Mesodermal cell (in vitro differentiated cells): Measurements from ENCODE around the gene MVB12B.

Experiments
- H3K27ac ChIP-seq: 2 replicates; pipeline ENCODE4 v1.7.0; 2013; ENCODE audit warnings: mild to moderate bottlenecking, low read depth, low read length, moderate library complexity; ENCODE audit not compliant: severe bottlenecking
- H3K36me3 ChIP-seq: 2 replicates; pipeline ENCODE4 v1.7.1; 2013; ENCODE audit warnings: mild to moderate bottlenecking, low read length, moderate library complexity; ENCODE audit not compliant: control insufficient read depth, insufficient read depth
- H3K4me1 ChIP-seq: one replicate; pipeline ENCODE4 v1.7.1; 2013; ENCODE audit warnings: mild to moderate bottlenecking, low read length; ENCODE audit not compliant: insufficient read depth, control insufficient read depth, poor library complexity, severe bottlenecking
- H3K4me3 ChIP-seq: 2 replicates; pipeline ENCODE4 v1.7.0; 2013; ENCODE audit warnings: low read length, control low read depth, mild to moderate bottlenecking; ENCODE audit not compliant: insufficient read depth, poor library complexity, severe bottlenecking; ENCODE audit errors: extremely low read depth
- H3K9me3 ChIP-seq: 2 replicates; pipeline ENCODE4 v1.7.1; 2013; ENCODE audit warnings: mild to moderate bottlenecking, low read length, moderate library complexity; ENCODE audit not compliant: control insufficient read depth
- WGBS, 2 experiments: methylation state at CpG; one replicate each; pipeline ENCODE4 v1.1.5; 2013; ENCODE audit warnings: missing lambda C conversion rate in 2 of 2; ENCODE audit not compliant: insufficient coverage in 2 of 2; 5-methylcytosine and 5-hydroxymethylcytosine counted together

The MVB12B gene

DNA sequence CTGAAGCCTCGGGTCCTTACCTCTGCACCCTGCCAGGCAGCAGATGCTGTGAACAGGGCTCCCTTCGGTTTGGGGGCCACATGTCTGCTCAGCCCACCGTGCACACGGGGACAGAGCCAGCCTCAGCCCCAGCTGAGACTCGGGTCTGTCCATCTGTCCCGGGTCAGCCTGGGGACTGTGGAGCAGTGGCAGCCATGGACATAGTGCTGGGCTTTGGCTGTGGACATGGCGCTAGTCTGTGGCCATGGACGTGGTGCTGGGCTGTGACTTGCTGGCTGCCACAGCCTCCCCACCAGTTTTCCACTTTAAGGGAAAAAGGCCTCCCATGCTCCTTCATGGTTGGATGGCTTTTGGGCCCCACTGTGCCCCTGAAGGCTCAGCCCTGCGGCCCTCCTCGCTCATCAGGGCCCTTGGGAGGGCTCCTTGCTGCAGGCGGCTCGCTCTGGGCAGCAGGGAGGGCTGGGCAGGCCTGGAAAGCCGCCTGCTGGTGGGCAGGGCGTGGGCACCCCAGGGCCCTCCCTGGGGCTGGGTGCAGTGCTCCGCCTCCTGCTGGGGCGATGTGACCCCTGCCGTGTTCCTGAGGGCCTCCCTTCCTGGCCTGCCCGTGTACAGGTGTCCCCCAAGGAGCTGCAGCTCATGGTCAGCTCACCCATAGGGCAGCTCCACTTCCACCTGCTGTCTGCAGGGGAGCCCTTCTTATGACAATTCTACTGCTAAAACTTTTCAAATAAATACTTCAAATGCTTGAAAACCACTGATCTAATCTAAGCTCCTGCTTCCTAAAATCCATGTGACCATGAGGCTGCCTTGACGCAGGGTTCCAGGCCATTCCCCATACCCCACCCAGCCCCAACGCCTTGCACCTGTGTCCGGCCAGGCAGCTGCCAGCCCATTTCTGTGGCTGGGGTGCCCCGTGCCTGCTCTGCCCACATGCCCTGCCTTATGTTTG, 175.0 kb downstream of the MVB12B start:
- Histone ChIP-seq H3K4me3 (no peak overlapping the region), H3K4me1 (peaks cover 11% of the 10 kb centered on the region), H3K9me3 (no peaks in the 10 kb centered on the region), H3K27ac (no peak overlapping the region), H3K36me3 (no peaks in the 10 kb centered on the region)
- WGBS, 2 experiments, result 90 to 91% methylated on average over 21 to 22 of the region's 22 CpGs

DNA sequence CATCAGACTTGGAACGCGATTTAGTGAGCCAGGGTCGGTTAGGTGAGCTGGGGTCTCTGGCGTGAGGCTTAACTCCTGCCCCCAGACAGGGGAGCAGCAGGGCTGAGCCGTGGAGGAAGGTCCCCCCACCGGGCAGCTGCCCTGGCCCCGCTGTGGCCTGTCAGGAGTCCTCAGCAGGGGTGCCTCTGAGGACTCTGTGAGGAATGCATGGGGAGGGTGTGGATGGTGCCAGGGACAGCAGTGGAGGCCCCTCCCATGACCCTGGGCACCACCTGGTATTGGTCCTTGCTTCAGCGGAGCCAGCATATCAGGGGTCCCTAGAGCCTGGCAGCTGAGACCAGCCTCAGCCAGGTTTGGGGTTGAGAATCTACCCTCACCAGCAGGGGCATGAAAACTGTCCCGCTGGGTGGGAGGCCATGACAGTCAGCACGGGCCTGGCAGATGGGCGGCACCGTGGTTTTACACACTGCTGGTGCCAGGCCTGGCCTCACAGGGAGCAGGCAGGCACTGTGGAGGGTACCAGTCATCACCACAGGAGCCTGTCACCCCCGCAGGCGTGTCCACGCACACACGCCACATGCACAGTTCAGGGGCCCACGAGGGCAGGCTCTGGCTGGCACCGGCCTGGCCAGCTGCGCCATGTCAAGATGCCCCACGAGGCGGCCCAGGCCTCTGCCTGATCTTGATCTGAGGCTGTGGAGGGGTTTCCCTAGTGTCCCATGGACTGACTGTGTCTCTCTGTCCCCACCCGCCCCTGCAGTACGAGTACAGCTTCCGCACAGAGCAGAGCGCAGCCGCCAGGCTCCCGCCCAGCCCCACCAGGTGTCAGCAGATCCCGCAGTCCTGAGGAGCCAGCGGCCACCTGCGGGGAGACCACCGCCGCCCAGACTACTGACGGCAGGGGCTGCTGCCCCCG, 176.0 kb downstream of the MVB12B start:
- no peaks in the 10 kb centered on the region for H3K36me3 ChIP-seq
- no peaks in the 10 kb centered on the region for H3K9me3 ChIP-seq
- 77 to 81% methylated on average over 29 to 32 of the region's 34 CpGs for WGBS, 2 experiments
- peaks cover 11% of the 10 kb centered on the region for H3K4me1 ChIP-seq
- H3K4me3 ChIP-seq, result no peak overlapping the region
- H3K27ac ChIP-seq, result no peak overlapping the region

GRCh38 chr9:126503333-126504085, 176.9 kb downstream of the MVB12B start:
- H3K4me3 ChIP-seq, result no peak overlapping the region
- no peak overlapping the region for H3K27ac ChIP-seq
- H3K4me1 ChIP-seq, result peaks cover 11% of the 10 kb centered on the region
- H3K36me3 ChIP-seq, result no peaks in the 10 kb centered on the region
- 91% methylated on average over 21 to 25 of the region's 28 CpGs for WGBS, 2 experiments
- no peaks in the 10 kb centered on the region for H3K9me3 ChIP-seq

DNA sequence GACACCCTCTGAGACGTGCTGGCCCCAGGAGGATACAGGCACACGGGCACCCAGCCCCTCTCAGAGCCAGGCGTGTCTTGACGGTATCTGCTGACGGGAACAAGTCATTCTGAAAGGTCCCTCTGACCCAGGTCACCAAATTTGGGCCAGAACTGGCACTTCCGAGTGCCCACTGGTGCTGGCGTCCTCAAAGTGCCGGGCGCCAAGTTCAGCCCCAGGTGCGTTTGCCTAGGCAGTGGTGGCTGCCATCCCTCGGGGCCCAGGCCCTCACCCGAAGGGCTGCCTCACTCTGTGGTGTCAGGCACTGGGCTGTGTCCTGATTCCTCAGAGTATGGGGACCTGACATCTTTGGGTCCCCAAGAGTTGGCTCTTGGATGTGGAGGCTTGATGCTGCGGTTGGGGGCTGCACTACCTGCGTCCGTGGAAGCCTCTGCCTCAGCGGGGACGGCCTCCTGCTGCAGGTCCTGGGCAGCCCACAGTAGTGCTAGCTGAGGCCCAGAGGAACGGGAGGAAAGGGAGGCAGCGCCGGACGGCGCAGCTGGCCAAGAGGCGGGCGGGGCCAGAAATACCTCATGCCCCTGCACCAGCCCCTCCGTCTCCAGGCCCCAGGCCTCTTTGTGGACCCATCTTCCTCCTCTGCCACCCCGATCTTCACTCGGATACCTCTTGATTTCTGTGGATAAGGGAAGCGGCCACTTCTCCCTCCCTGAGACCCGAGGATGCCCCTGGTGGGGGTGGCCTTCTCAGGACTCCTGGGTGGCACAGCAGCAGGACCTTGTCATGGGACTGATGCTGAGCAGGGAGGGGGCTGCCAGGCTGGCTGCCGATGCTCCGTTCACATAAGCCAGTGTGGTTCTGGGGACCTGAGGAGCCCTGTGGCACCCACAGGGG, 177.7 kb downstream of the MVB12B start:
- Histone ChIP-seq H3K4me3 (no peak overlapping the region), H3K36me3 (no peaks in the 10 kb centered on the region), H3K27ac (no peak overlapping the region), H3K4me1 (peaks cover 7% of the 10 kb centered on the region), H3K9me3 (no peaks in the 10 kb centered on the region)
- 94 to 95% methylated on average over 27 to 28 of the region's 31 CpGs for WGBS, 2 experiments

- Histone ChIP-seq H3K27ac (no peak overlapping the region), H3K4me3 (no peak overlapping the region), H3K4me1 (peaks cover 4% of the 10 kb centered on the region), H3K9me3 (no peaks in the 10 kb centered on the region), H3K36me3 (no peaks in the 10 kb centered on the region)
- WGBS, 2 experiments, result 88 to 97% methylated on average over 10 to 11 of the region's 11 CpGs
Observed at GRCh38 chr9:126504977-126505455, 178.4 kb downstream of the MVB12B start.

- Histone ChIP-seq H3K4me1 (no peaks in the 10 kb centered on the region), H3K9me3 (no peaks in the 10 kb centered on the region), H3K27ac (no peak overlapping the region), H3K36me3 (no peaks in the 10 kb centered on the region), H3K4me3 (no peak overlapping the region)
- 76 to 85% methylated on average over 6 to 10 of the region's 11 CpGs for WGBS, 2 experiments
Observed at GRCh38 chr9:126505697-126506346, 179.2 kb downstream of the MVB12B start.

GRCh38 chr9:126506361-126507317, 180.0 kb downstream of the MVB12B start:
- Histone ChIP-seq H3K9me3 (no peaks in the 10 kb centered on the region), H3K4me3 (no peak overlapping the region), H3K36me3 (no peaks in the 10 kb centered on the region), H3K4me1 (no peaks in the 10 kb centered on the region), H3K27ac (no peak overlapping the region)
- 86% methylated on average over 20 to 24 of the region's 27 CpGs for WGBS, 2 experiments

DNA sequence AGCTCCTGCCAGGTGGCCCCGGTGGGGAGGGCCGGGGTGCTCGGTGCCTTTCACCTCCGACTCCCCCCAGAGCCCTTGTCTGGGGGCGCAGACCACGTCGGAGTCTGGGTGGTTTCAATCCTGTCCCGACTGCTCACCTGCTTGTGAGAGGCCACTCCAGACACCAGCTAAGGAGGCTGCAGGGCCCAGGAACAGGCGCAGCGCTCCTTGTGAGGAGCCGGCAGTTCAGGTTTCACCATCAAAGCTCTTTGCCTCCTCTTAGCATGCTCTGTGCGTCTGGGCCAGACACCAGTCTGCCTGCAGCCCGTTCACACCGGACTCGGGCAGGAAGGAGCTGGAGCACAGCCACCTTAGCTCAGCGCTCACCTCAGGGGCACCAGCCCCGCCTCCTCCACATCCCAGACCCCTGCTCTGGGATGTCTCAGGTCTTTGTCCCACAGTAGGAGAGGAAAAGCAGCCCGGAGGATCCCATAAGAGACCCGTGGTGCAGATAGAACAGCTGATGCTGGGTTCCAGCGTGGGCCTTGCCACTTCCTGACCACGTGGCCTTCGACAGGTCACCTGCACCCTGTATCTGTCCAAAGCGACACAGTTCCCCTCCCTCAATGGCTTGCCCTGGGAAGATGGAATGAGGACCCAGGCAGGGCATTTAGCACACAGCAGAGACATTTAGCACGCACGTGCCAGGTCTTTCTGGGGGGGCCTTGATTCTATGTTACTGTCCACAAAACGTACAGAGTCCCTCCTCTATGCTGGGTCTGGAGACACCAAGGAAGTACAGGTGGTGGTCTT, 180.9 kb downstream of the MVB12B start:
- Histone ChIP-seq H3K4me1 (no peaks in the 10 kb centered on the region), H3K36me3 (no peaks in the 10 kb centered on the region), H3K9me3 (no peaks in the 10 kb centered on the region), H3K27ac (no peak overlapping the region), H3K4me3 (no peak overlapping the region)
- 91 to 93% methylated on average over 22 to 26 of the region's 26 CpGs for WGBS, 2 experiments
